Loucy (cell line): Measurements from ENCODE around the gene PKD2L2.

Experiments used
- EZH2phosphoT487 ChIP-seq: fragments of 200-600 bp; IDR thresholded peaks from 2 replicates; pipeline ENCODE4 v1.6.1; 2018; ENCODE audit warnings: antibody characterized with exemption, mild to moderate bottlenecking, moderate library complexity, borderline replicate concordance
- TF ChIP-seq, protein P1 (sequence below): fragments of 200-600 bp; sonication (generic); conservative IDR thresholded peaks from 2 replicates; pipeline ENCODE4 v1.5.1; 2014; ENCODE audit warnings: mild to moderate bottlenecking, antibody characterized with exemption, low read length

DNA sequence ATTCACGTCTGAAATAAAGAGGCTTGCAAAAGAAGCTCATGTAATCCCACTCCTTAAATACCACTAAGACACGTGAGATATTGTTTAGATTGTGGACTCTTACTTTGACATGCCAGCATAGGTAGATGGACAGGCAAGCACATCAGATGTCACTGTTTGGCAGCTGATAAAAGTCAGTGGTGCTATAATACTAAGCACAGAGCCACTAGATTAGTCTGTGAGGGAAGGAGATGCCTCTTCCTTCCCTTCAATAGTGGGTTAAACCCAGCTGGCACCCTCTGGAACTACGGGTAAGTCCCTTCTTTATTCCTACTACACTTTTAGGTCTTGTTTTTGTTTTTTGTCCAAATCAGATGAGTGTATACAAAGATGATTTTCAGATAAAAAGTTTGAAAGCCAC is 21.6 kb upstream of the PKD2L2 start, which contains the start of gene MYOT:
- no peak for TF ChIP-seq EZH2phosphoT487
- TF ChIP-seq, protein P1, sequence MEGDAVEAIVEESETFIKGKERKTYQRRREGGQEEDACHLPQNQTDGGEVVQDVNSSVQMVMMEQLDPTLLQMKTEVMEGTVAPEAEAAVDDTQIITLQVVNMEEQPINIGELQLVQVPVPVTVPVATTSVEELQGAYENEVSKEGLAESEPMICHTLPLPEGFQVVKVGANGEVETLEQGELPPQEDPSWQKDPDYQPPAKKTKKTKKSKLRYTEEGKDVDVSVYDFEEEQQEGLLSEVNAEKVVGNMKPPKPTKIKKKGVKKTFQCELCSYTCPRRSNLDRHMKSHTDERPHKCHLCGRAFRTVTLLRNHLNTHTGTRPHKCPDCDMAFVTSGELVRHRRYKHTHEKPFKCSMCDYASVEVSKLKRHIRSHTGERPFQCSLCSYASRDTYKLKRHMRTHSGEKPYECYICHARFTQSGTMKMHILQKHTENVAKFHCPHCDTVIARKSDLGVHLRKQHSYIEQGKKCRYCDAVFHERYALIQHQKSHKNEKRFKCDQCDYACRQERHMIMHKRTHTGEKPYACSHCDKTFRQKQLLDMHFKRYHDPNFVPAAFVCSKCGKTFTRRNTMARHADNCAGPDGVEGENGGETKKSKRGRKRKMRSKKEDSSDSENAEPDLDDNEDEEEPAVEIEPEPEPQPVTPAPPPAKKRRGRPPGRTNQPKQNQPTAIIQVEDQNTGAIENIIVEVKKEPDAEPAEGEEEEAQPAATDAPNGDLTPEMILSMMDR = no peak
